Measurements from ENCODE around the gene ZSCAN9. TPM values are rescaled to one million over a fixed set of nuclear protein-coding genes. Genes with fewer than 3 reads are reported as not detected.

The ZSCAN9 gene
- total and polyA plus RNA-seq, 2 of the 13 experiments (the other 11 are each of a cell fraction or from before 2014, with no cell fraction given): 14.6 to 17.8 TPM

GRCh38 chr6:28225056-28225834, at the start of gene ZSCAN9 (continued):
- 0 out of 2 replicates have a peak, but pooled peaks have one; percentile 29 for TF ChIP-seq HNF1A (IDR thresholded peaks at IDR 0.05; ENCODE audit: low read depth)
- peak; percentile 82 for TF ChIP-seq HNF1A (CRISPR knock-in tag; IDR thresholded peaks at IDR 0.05; ENCODE audit: borderline replicate concordance)
- TF ChIP-seq STAT5B (CRISPR knock-in tag; IDR thresholded peaks at IDR 0.05): 0 out of 2 replicates have a peak, but pooled peaks have one; percentile 51
- TF ChIP-seq KMT2A (CRISPR knock-in tag; IDR thresholded peaks at IDR 0.05): peak; percentile 98
- no peak for TF ChIP-seq ONECUT2 (CRISPR knock-in tag; IDR thresholded peaks at IDR 0.05)
- no peak for TF ChIP-seq HNRNPL (IDR thresholded peaks at IDR 0.05; ENCODE audit: low read depth, low read length)
- peak; percentile 85; the same call in 1 of the 2 replicates for TF ChIP-seq ZNF543 (CRISPR knock-in tag; IDR thresholded peaks at IDR 0.05)
- TF ChIP-seq ZBTB7A (CRISPR knock-in tag; IDR thresholded peaks at IDR 0.05): 0 out of 2 replicates have a peak, but pooled peaks have one; percentile 61
- TF ChIP-seq ZNF367 (CRISPR knock-in tag; IDR thresholded peaks at IDR 0.05; ENCODE audit: borderline replicate concordance): no peak
- TF ChIP-seq ZXDC (CRISPR knock-in tag; IDR thresholded peaks at IDR 0.05): 0 out of 2 replicates have a peak, but pooled peaks have one; percentile 50
- TF ChIP-seq GABPA (IDR thresholded peaks at IDR 0.05; ENCODE audit: low read depth, low read length): peak; percentile 97
- peak; percentile 99 for TF ChIP-seq GABPA (CRISPR knock-in tag; IDR thresholded peaks at IDR 0.05; ENCODE audit: low read depth)
- TF ChIP-seq KLF9 (CRISPR knock-in tag; IDR thresholded peaks at IDR 0.05; ENCODE audit: low read depth): peak; percentile 55; the same call in 1 of the 2 replicates
- TF ChIP-seq AHDC1 (CRISPR knock-in tag; IDR thresholded peaks at IDR 0.05; ENCODE audit: borderline replicate concordance): peak; percentile 72; the same call in 1 of the 2 replicates
- peak; percentile 94 for TF ChIP-seq SAP130 (CRISPR knock-in tag; IDR thresholded peaks at IDR 0.05; ENCODE audit: low read depth)
- peak; percentile 48 for TF ChIP-seq AGO2 (optimal IDR thresholded peaks at IDR 0.05; ENCODE audit: low read depth, low read length)
- TF ChIP-seq MXD3 (CRISPR knock-in tag; IDR thresholded peaks at IDR 0.05): peak; percentile 63
